Effector memory CD8-positive, alpha-beta T cell (primary cell): ENCODE data around the gene ETS1.

Source experiments
- ATAC-seq: fragments of 150-1000 bp; cut with Tn5 transposase; replicated peaks from 2 replicates; pipeline ENCODE4 v1.10.0; 2021; ENCODE audit warnings: mild to moderate bottlenecking, moderate library complexity
- DNase-seq, 3 experiments: peaks; one replicate each; pipeline ENCODE4 v3.0.0; 2021
- H3K27ac Mint-ChIP-seq, 2 donors: one replicate each; pipeline ENCODE4 v1.8.0; 2022; ENCODE audit warnings: mild to moderate bottlenecking in 2 of 2, mixed read lengths in 2 of 2, moderate library complexity in 2 of 2
- H3K27me3 Mint-ChIP-seq, 2 donors: one replicate each; pipeline ENCODE4 v1.8.0; 2022; ENCODE audit warnings: mixed read lengths in 2 of 2
- H3K36me3 Mint-ChIP-seq: one replicate; pipeline ENCODE4 v1.8.0; 2022; ENCODE audit warnings: mild to moderate bottlenecking, moderate library complexity, mixed read lengths; ENCODE audit not compliant: insufficient read depth
- H3K4me1 Mint-ChIP-seq, 2 donors: one replicate each; pipeline ENCODE4 v1.8.0; 2022; ENCODE audit warnings: low read depth in 2 of 2, mixed read lengths in 2 of 2
- H3K4me3 Mint-ChIP-seq, 2 donors: one replicate each; pipeline ENCODE4 v1.8.0; 2022; ENCODE audit warnings: mild to moderate bottlenecking in 2 of 2, mixed read lengths in 2 of 2, moderate library complexity in 2 of 2
- H3K9me3 Mint-ChIP-seq, 2 donors: one replicate each; pipeline ENCODE4 v1.8.0; 2022; ENCODE audit warnings: mixed read lengths in 2 of 2

ETS1 gene

GRCh38 chr11:128473636-128474035, 113.7 kb downstream of the ETS1 start:
- peak overlapping the region; percentile 97 for H3K27ac Mint-ChIP-seq
- DNase-seq (no peak), ATAC-seq (no peak)
- H3K36me3 Mint-ChIP-seq = peaks cover 100% of the 10 kb centered on the region
- peak overlapping the region; percentile 77 to 83 for H3K4me3 Mint-ChIP-seq
- no peaks in the 10 kb centered on the region for H3K9me3 Mint-ChIP-seq
- peaks cover 87 to 99% of the 10 kb centered on the region in 2 donors for H3K4me1 Mint-ChIP-seq
- H3K27me3 Mint-ChIP-seq = no peaks in the 10 kb centered on the region

GRCh38 chr11:128472128-128473089, 114.9 kb downstream of the ETS1 start:
- Mint-ChIP-seq H3K27me3 (no peaks in the 10 kb centered on the region), H3K27ac (peak overlapping the region; percentile 97), H3K36me3 (peaks cover 100% of the 10 kb centered on the region), H3K4me3 (peak overlapping the region; percentile 77 to 83), H3K4me1 (peaks cover 89 to 99% of the 10 kb centered on the region in 2 donors), H3K9me3 (no peaks in the 10 kb centered on the region)
- DNase-seq = peak in 1 of 3 experiments; percentile 29
- ATAC-seq = peak; percentile 4

GRCh38 chr11:128471138-128471661, 116.2 kb downstream of the ETS1 start:
- peak overlapping the region; percentile 77 to 83 for H3K4me3 Mint-ChIP-seq
- H3K27me3 Mint-ChIP-seq = no peaks in the 10 kb centered on the region
- H3K27ac Mint-ChIP-seq = peak overlapping the region; percentile 97
- peak; percentile 63 for ATAC-seq
- DNase-seq = peak; percentile 51 to 53 (median 52)
- H3K4me1 Mint-ChIP-seq = peaks cover 88 to 99% of the 10 kb centered on the region in 2 donors
- H3K36me3 Mint-ChIP-seq = peaks cover 100% of the 10 kb centered on the region
- no peaks in the 10 kb centered on the region for H3K9me3 Mint-ChIP-seq

DNA sequence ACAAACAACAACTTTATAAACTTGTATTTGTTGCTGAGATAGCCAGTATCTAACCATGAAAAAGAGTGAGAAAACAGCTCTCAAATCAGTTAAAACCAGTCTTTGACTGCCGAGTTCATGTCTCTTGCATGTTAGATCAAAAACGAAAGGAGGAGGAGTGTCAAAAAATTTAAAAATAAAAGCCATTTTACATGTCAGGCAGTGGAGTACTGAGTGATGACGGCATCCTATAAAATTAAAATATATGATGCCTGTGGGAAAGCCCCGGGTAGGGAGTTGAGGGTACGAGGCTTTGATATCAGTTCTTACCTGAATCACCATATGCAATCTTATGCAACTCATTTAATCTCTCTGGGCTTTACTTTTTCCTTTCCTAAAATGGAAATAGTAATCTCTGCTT, 117.3 kb downstream of the ETS1 start:
- peak; percentile 56 for ATAC-seq
- Mint-ChIP-seq H3K27ac (peak overlapping the region; percentile 97), H3K36me3 (peaks cover 100% of the 10 kb centered on the region), H3K27me3 (no peaks in the 10 kb centered on the region), H3K4me1 (peaks cover 91 to 99% of the 10 kb centered on the region in 2 donors), H3K4me3 (peak overlapping the region; percentile 77 to 83), H3K9me3 (no peaks in the 10 kb centered on the region)
- DNase-seq = peak; percentile 32 to 50 (median 44)

DNA sequence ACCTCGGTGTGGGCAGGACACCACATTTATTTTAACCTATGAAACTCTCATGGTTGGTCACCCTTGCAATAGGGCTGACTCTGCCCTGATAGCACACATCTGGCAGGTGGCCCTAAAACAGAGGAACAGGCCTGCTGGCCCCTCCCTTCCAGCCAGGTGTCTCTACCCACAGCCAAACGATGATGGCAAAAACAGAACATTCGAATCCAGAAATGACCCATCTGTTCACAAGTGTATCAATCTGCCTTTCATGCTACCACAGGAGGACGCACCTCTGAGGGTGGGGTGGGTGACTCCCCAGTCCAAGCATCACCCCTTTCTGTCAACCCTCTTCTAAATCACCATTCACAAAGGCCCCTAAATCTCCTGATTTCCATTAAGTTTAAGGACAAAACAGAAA, 118.1 kb downstream of the ETS1 start:
- Mint-ChIP-seq H3K27ac (peak overlapping the region; percentile 97), H3K27me3 (no peaks in the 10 kb centered on the region), H3K36me3 (peaks cover 100% of the 10 kb centered on the region), H3K4me1 (peaks cover 91 to 99% of the 10 kb centered on the region in 2 donors), H3K4me3 (peak overlapping the region; percentile 77 to 83), H3K9me3 (no peaks in the 10 kb centered on the region)
- ATAC-seq (no peak), DNase-seq (no peak)

GRCh38 chr11:128468111-128468510, 119.2 kb downstream of the ETS1 start:
- H3K9me3 Mint-ChIP-seq = no peaks in the 10 kb centered on the region
- H3K27ac Mint-ChIP-seq = peak overlapping the region; percentile 97
- H3K36me3 Mint-ChIP-seq = peaks cover 100% of the 10 kb centered on the region
- no peak for ATAC-seq
- H3K4me1 Mint-ChIP-seq = peaks cover 92 to 100% of the 10 kb centered on the region in 2 donors
- DNase-seq = no peak
- peak overlapping the region; percentile 77 to 83 for H3K4me3 Mint-ChIP-seq
- no peaks in the 10 kb centered on the region for H3K27me3 Mint-ChIP-seq

DNA sequence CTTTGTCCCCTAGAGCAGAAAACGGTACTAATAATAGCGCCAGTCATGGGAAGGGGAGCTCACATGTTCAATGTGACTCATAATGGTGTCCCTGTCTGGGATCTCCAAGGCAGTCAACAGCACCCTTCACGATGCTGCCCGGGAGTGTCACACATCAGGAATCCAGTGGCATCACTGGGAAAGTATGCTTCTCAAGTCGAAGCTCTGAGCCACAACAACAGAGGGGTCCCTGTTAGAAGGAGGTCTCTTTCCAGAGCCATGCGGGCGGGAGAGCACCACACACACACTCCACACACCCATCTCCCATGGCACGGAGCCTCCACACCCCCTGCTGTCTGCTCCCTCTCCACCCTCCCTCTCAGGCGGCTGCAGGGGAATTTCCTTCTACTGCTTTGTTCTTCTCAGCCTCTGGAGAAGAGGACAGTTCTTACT, 119.7 kb downstream of the ETS1 start:
- no peaks in the 10 kb centered on the region for H3K27me3 Mint-ChIP-seq
- H3K4me1 Mint-ChIP-seq = peaks cover 92 to 100% of the 10 kb centered on the region in 2 donors
- H3K9me3 Mint-ChIP-seq = no peaks in the 10 kb centered on the region
- no peak for DNase-seq
- peak; percentile 11 for ATAC-seq
- peaks cover 100% of the 10 kb centered on the region for H3K36me3 Mint-ChIP-seq
- peak overlapping the region; percentile 77 to 83 for H3K4me3 Mint-ChIP-seq
- H3K27ac Mint-ChIP-seq = peak overlapping the region; percentile 97

GRCh38 chr11:128467041-128467440, 120.3 kb downstream of the ETS1 start:
- peaks cover 100% of the 10 kb centered on the region for H3K36me3 Mint-ChIP-seq
- DNase-seq = no peak

GRCh38 chr11:128465946-128466705, 121.2 kb downstream of the ETS1 start:
- Mint-ChIP-seq H3K9me3 (no peaks in the 10 kb centered on the region), H3K27ac (peak overlapping the region; percentile 97), H3K27me3 (no peaks in the 10 kb centered on the region), H3K36me3 (peaks cover 100% of the 10 kb centered on the region), H3K4me3 (peak overlapping the region; percentile 77 to 83), H3K4me1 (peaks cover 82 to 97% of the 10 kb centered on the region in 2 donors)
- DNase-seq (no peak), ATAC-seq (no peak)

More at GRCh38 chr11:128467041-128467440, 120.3 kb downstream of the ETS1 start:
- H3K27ac Mint-ChIP-seq = peak overlapping the region; percentile 97
- ATAC-seq = peak; percentile 3
- H3K9me3 Mint-ChIP-seq = no peaks in the 10 kb centered on the region
- no peaks in the 10 kb centered on the region for H3K27me3 Mint-ChIP-seq
- peaks cover 91 to 100% of the 10 kb centered on the region in 2 donors for H3K4me1 Mint-ChIP-seq
- peak overlapping the region; percentile 77 to 83 for H3K4me3 Mint-ChIP-seq

DNA sequence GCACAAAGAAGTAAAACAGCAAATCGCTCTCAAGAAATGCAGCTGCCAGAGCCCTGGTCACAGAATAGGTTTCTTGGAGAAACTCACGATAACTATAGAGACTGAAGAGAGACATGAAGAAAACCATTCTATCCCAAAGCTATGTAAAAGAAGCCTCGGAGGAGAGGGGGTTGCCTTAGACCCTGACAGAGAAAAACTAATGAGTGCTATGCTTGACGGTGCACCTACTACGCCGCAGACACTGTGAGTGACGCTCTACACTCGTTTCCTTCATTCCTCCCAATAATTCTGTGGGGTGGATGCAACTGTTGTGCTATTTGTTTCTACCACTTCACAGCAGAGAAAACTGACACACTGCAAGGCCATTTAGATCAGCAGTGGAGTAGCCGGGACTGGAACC, 121.8 kb downstream of the ETS1 start:
- Mint-ChIP-seq H3K36me3 (peaks cover 100% of the 10 kb centered on the region), H3K27me3 (no peaks in the 10 kb centered on the region), H3K27ac (peak overlapping the region; percentile 97), H3K9me3 (no peaks in the 10 kb centered on the region), H3K4me3 (peak overlapping the region; percentile 77 to 83), H3K4me1 (peaks cover 83 to 97% of the 10 kb centered on the region in 2 donors)
- DNase-seq (no peak), ATAC-seq (peak; percentile 8)

DNA sequence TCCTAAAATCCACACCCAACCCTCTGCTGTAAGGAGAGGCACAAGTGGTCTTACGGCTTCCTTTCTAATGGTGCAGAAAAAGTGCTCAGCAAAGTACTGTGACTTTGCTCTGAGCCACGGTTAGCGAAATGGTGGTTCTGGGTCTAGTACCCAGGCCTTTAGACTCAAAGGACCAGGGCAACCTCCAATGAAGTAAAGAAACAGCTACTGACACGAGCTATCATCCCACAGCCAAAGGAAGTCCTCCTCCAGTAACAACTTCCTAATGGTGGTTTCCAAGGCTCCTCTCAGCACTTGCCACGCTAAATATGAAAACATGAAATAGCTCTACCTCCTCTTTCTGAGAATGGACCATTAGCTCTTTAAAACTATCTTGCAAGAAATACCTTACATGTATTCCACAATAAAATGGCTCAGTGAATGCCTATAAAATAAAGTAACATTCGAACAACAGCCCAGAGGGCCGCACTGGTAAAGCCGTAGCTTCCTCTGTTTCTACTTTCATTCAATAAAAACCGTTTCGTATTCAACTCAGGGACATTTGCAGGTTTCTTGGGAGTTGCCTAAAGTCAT, 122.4 kb downstream of the ETS1 start:
- DNase-seq (no peak), ATAC-seq (peak; percentile 28)
- Mint-ChIP-seq H3K9me3 (no peaks in the 10 kb centered on the region), H3K36me3 (peaks cover 100% of the 10 kb centered on the region), H3K4me3 (peak overlapping the region; percentile 77 to 83), H3K27me3 (no peaks in the 10 kb centered on the region), H3K27ac (peak overlapping the region; percentile 97), H3K4me1 (peaks cover 85 to 95% of the 10 kb centered on the region in 2 donors)

DNA sequence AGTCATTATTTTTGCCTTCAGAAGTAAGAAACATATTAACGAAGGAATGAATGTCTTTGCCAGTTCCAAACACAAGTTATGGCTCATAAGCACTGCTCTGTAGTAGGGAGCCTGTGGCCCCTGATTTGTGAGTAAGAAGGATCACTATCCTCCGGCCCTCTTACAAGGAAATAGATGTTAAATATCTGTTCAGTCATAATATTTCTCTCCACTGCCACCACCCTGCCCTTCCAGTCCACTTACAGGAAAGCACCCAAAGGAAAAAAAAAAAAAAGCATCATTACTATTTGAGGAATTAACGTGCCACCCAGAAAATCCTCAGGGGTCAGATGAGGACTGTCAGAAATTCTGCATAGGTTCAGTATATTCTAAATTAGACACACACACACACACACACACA, 123.4 kb downstream of the ETS1 start:
- Mint-ChIP-seq H3K27me3 (no peaks in the 10 kb centered on the region), H3K4me3 (peak overlapping the region; percentile 77 to 83), H3K36me3 (peaks cover 100% of the 10 kb centered on the region), H3K9me3 (no peaks in the 10 kb centered on the region), H3K4me1 (peaks cover 81 to 93% of the 10 kb centered on the region in 2 donors), H3K27ac (peak overlapping the region; percentile 97)
- ATAC-seq (no peak), DNase-seq (no peak)

GRCh38 chr11:128463371-128463829, 124.0 kb downstream of the ETS1 start:
- peaks cover 100% of the 10 kb centered on the region for H3K36me3 Mint-ChIP-seq
- peak overlapping the region; percentile 97 for H3K27ac Mint-ChIP-seq
- no peaks in the 10 kb centered on the region for H3K27me3 Mint-ChIP-seq
- ATAC-seq = no peak
- peak overlapping the region; percentile 77 to 83 for H3K4me3 Mint-ChIP-seq
- DNase-seq = no peak
- no peaks in the 10 kb centered on the region for H3K9me3 Mint-ChIP-seq
- H3K4me1 Mint-ChIP-seq = peaks cover 75 to 87% of the 10 kb centered on the region in 2 donors
